Right cardiac atrium (tissue), 5 donors: ENCODE measurements around the gene SLC39A11. TPM values are rescaled to one million over a fixed set of nuclear protein-coding genes. Genes with fewer than 3 reads are reported as not detected.

ENCODE experiments used
- ATAC-seq, 2 donors: fragments of 200-7000 bp; cut with Tn5 transposase; one replicate each; pipeline versions ENCODE4 v1.8.0 to v1.9.1; 2020; ENCODE audit warnings: moderate library complexity in 2 of 2, mild to moderate bottlenecking in 1 of 2
- DNase-seq, 3 donors: peaks; one replicate each; pipeline ENCODE4 v3.0.0-alpha.2; 2020
- H3K27ac ChIP-seq: one replicate; pipeline ENCODE4 v1.5.1; 2013; ENCODE audit warnings: mild to moderate bottlenecking, low read length, control low read depth, moderate library complexity
- H3K27me3 ChIP-seq: one replicate; pipeline ENCODE4 v1.6.1; 2013; ENCODE audit not compliant: control insufficient read depth, insufficient read depth
- H3K4me1 ChIP-seq: one replicate; pipeline ENCODE4 v1.6.1; 2013; ENCODE audit warnings: low read length; ENCODE audit not compliant: control insufficient read depth, insufficient read depth
- H3K4me3 ChIP-seq: one replicate; pipeline ENCODE4 v1.5.1; 2013; ENCODE audit warnings: low read length, control low read depth
- H3K9me3 ChIP-seq: one replicate; pipeline ENCODE4 v1.6.1; 2013; ENCODE audit warnings: low read length; ENCODE audit not compliant: control insufficient read depth
- WGBS: extraction: QIAGEN DNeasy Blood & Tissue Kit; methylation state at CpG from one replicate; pipeline ENCODE4 v1.1.7; 2013; 5-methylcytosine and 5-hydroxymethylcytosine counted together
- intact Hi-C, 4 donors: fragments of 100-400 bp; cut with DNase I; formaldehyde crosslinking; loops; one replicate each; pipeline versions ENCODE4 v1.11.0 to v1.14.0; 2022 to 2023
- polyA plus RNA-seq: library from polyadenylated mRNA; stranded (reverse); fragments of 200-250 nt; gene quantifications from one replicate; pipeline ENCODE4 v1.2.3, GENCODE V29; 2013
- total RNA-seq, 4 donors: library from RNA; stranded (reverse); fragmentation: NEBNext Ultra II Directional; extraction: Animal tissue kit (Norgen Biotek cat#: 25700); gene quantifications; one replicate each; pipeline ENCODE4 v1.2.1, GENCODE V29; 2021
- donor health status: healthy with polysubstance abuse.
- donor health status: DM: no; HTN: yes; CAD: no.
- donor health status: DM: no; HTN: no; CAD: no.
- donor health status: DM: no; HTN: yes; CAD: no; lungs with severe emphysema.
- donor health status: DM: yes; HTN: yes; CAD: no.

SLC39A11 gene
- total and polyA plus RNA-seq, 5 donors = 3.2 to 12.6 (median 9.9) TPM

DNA sequence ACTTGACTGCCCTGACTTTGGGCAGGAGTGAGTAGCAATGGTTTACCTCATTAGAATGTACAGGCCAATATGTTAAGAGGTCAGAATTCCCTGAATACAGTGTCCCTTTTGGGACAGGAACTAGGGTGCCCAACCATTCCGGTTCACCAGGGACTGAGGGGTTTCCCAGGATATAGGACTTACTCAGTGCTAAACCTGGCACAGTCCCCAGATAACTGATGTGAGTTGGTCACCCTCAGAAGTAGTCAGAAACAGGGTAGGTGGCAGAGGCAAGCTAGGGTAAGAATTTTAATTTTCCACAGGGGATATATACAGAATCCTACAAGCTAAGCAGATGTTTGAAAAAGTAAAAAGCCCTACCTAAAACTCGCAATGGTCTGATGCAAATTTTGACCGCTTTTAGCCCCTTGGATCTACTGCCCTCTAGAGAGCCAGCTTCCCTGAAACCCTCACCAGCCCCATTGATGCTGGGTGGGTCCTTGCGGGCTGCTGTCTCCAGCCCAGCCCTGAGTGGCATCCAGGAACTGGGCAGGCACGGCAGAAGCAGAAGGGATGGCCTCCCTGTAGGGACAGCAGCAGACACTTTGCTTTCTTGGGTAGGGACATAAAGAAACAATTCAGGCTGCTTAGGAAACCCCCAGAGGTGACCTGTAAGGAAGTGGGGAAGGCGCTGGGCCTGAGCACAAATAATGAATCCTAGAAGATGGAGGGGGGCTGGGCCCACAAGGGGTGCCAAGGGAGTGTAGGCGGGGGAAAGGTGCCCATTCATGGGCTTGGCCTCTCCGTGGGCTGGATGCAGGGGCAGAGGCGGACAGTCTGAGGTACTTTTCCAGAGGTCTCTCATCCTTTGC, 434.8 kb downstream of the SLC39A11 start:
- WGBS = 89% methylated on average over 9 of the region's 9 CpGs
- H3K9me3 ChIP-seq = no peaks in the 10 kb centered on the region
- intact Hi-C loops = no loop called here

DNA sequence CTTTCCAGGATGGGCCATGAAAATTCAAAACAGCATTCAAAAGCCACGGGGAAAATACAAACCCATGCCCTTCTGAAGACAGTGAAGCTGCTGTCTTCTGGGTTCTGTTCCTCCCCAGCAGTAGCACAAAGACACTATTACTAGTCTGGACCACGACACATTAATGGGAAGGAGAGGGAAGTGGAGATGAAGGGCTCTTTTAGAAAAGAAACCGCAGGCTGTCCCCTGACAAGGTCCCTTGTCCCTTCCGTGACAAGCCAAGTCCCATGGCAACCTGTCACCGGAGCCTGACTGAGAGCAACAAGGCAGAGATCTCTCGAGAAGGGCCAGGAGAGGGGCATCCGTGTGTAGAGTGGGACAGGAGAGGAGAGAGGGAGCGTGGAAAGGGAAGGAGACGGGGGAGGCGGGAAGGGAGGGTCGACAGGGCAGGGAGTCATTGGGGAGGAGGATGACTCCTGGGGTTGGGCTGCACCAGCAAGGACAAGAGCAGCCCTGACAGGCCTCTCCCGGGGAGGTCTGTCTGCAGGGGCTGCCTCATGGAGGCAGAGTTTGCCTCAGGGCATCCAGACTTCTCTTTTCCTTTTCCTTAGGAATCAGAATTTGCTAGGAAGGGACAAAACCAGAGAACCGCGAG, 436.2 kb downstream of the SLC39A11 start:
- Histone ChIP-seq H3K9me3 (no peaks in the 10 kb centered on the region), H3K27ac (no peak overlapping the region), H3K27me3 (no peaks in the 10 kb centered on the region), H3K4me3 (no peak overlapping the region), H3K4me1 (no peaks in the 10 kb centered on the region)
- intact Hi-C loops = no loop called here
- ATAC-seq (no peak), DNase-seq (no peak)
- 81% methylated on average over 14 of the region's 14 CpGs for WGBS

More for the DNA sequence above, 434.8 kb downstream of the SLC39A11 start:
- DNase-seq (no peak), ATAC-seq (no peak)
- no peak overlapping the region for H3K4me3 ChIP-seq
- no peak overlapping the region for H3K27ac ChIP-seq
- no peaks in the 10 kb centered on the region for H3K27me3 ChIP-seq
- no peaks in the 10 kb centered on the region for H3K4me1 ChIP-seq

DNA sequence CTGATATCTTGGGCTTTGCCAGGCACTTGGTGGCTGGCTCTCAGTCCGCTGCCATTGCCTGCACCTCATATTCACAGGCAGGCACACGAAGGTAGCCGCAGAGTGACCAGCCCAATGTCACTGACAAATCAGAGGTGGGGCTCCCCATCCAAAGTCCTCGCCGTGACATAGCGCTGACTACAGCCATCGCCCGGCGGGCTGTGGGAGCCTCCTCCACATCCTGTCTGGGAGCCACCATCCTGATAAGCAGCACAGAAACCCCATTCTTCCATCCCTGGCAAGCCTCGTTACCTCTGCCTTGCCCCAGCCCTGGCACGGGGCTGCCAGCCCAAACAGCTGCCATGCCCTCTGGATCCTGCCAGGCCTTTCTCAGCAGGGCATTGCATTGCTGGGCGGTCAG, 437.8 kb downstream of the SLC39A11 start:
- DNase-seq (no peak), ATAC-seq (no peak)
- Histone ChIP-seq H3K4me3 (no peak overlapping the region), H3K27ac (no peak overlapping the region), H3K9me3 (no peaks in the 10 kb centered on the region), H3K27me3 (no peaks in the 10 kb centered on the region), H3K4me1 (no peaks in the 10 kb centered on the region)
- WGBS = 74% methylated on average over 12 of the region's 12 CpGs
- intact Hi-C loops = no loop called here

DNA sequence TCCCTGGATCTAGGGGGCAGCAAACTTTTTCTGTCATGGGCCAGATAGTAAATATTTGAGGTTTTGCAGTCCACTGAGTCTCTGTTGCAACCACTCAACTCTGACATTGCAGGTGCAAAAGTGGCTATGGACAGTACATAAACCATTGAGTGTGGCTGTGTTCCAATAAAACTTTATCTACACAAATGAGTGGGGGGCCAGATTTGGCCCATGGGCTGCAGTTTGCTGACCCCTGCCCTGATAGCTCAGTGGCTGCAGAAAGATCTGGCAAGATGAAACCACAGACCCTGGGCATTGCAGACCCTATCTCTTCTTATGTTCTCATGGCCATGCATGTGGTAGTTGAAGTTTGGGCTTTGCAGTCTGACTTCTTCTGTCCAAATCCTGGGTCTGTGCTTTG, 440.5 kb downstream of the SLC39A11 start:
- Histone ChIP-seq H3K4me1 (no peaks in the 10 kb centered on the region), H3K9me3 (no peaks in the 10 kb centered on the region), H3K4me3 (no peak overlapping the region), H3K27me3 (no peaks in the 10 kb centered on the region), H3K27ac (no peak overlapping the region)
- ATAC-seq (no peak), DNase-seq (no peak)
- intact Hi-C loops = no loop called here

DNA sequence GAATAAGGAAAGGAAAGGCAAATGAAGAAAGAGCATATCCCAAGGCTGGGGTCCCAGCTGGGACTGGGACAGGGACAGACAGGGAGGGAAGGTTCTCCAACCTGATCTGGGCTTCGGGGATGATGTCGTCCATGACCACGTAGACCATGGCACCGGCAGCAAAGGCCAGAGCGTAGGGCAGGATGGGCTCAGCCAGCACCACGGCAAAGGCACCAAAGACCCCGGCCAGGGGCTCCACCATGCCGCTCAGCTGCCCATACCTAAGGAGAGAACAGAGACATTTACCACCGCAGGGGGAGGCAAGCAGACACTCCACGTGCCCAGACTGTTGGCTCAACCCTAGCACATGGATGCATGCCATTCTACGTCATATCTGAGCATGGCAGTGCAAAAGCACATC, 443.8 kb downstream of the SLC39A11 start:
- H3K27ac ChIP-seq = no peak overlapping the region
- no peaks in the 10 kb centered on the region for H3K4me1 ChIP-seq
- no peaks in the 10 kb centered on the region for H3K9me3 ChIP-seq
- intact Hi-C loops = no loop called here
- no peak overlapping the region for H3K4me3 ChIP-seq
- DNase-seq = no peak
- WGBS = 96% methylated on average over 11 of the region's 11 CpGs
- ATAC-seq = peak in 1 of 2 donors; percentile 22
- H3K27me3 ChIP-seq = no peaks in the 10 kb centered on the region

DNA sequence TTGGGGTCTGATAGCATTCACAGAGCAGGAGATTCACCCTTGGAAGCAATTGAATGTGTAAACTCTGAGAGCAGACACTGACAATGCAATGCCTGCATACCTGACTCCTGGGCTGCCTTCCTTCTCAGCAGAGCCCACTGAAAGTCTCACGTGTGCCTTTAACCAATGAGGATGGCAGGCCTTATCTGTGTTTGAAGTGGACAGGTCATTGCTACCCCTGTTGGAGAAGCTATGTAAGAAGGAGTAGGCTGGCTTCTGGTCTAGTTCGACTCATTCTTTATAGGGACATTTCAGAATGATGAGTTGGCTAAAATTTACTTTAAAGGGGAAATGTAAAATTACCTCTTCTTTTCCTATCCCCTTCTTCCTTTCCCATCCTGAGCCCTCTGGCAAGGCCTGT, 446.3 kb downstream of the SLC39A11 start:
- Histone ChIP-seq H3K9me3 (no peaks in the 10 kb centered on the region), H3K4me1 (no peaks in the 10 kb centered on the region), H3K27ac (no peak overlapping the region), H3K4me3 (no peak overlapping the region), H3K27me3 (no peaks in the 10 kb centered on the region)
- intact Hi-C loops = no loop called here
- ATAC-seq (no peak), DNase-seq (no peak)
- 52% methylated on average over 2 of the region's 2 CpGs for WGBS

DNA sequence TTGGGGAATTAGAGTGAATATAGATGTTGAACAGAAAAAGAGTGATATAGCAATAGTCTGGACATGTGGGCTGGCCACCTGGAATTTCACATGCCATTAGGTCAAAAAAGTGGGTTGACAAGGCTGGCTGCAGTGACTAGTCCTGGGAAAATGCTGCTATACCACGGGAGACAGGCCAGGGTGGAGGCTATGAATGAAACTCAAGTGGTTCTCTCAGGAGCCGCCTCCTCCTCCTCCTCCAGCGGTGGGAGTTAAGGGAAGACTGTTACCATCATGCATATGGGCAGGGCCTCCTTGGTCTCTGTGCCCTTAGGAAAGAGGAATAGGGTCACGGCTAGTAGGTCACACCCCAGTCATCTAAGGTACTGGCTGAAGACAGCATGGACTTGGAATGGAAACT, 448.0 kb downstream of the SLC39A11 start:
- WGBS = 88% methylated on average over 4 of the region's 4 CpGs
- no peak for ATAC-seq
- intact Hi-C loops = no loop called here
- no peaks in the 10 kb centered on the region for H3K4me1 ChIP-seq
- no peaks in the 10 kb centered on the region for H3K9me3 ChIP-seq
- no peak overlapping the region for H3K27ac ChIP-seq
- H3K4me3 ChIP-seq = no peak overlapping the region
- H3K27me3 ChIP-seq = no peaks in the 10 kb centered on the region
- no peak for DNase-seq

DNA sequence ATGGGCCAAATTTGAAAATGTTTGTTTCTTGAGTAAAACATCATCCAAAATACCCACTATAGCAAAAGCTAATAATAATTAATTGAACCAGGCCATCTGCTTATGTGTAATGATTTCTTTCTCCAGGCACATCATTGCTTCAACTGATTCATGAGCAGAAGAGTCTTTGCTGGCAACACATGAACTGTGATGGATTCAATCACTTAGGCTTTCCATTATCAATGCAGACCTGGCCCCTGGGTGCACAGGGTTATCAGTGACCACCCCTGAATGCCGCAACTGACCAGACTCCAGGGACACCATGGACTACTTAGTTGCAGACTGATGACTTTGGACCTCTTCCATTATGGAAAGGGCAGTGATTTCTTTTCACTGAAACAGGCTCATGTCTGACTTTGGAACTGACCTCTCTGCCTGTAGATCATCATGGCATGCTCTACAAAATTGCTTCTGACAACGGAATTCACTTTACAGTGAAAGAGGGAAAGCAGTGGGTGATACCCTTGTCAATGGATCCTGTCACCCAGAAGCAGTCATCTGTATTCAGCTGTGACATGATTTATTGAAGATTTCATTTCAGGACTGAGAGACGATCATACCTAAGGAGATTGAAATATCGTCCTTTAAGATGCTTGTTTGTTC, 448.8 kb downstream of the SLC39A11 start:
- intact Hi-C loops = no loop called here
- Histone ChIP-seq H3K27me3 (no peaks in the 10 kb centered on the region), H3K4me1 (no peaks in the 10 kb centered on the region), H3K27ac (no peak overlapping the region), H3K4me3 (no peak overlapping the region), H3K9me3 (no peaks in the 10 kb centered on the region)
- no peak for DNase-seq
- 61% methylated on average over 4 of the region's 4 CpGs for WGBS
- ATAC-seq = no peak

DNA sequence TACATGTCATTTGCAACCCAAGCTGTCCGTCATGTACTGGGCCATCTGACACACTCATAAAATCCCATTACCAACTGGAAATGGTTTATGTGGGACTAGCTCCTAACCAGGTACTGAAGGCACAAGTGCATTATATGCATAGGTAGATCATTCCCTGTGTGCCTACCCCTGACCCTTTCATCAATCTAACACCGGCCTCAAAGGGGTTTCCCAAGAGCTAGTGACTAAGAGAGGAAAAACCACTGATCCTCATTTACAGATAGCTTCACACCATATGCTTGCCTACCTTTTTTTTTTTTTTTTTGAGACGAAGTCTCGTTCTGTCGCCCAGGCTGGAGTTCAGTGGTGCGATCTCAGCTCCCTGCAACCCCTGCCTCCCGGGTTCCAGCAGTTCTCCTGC, 449.8 kb downstream of the SLC39A11 start:
- H3K4me3 ChIP-seq = no peak overlapping the region
- intact Hi-C loops = no loop called here
- DNase-seq = no peak
- no peak overlapping the region for H3K27ac ChIP-seq
- no peak for ATAC-seq
- H3K4me1 ChIP-seq = no peaks in the 10 kb centered on the region
- H3K9me3 ChIP-seq = no peaks in the 10 kb centered on the region
- no peaks in the 10 kb centered on the region for H3K27me3 ChIP-seq
- WGBS = 95% methylated on average over 7 of the region's 7 CpGs

DNA sequence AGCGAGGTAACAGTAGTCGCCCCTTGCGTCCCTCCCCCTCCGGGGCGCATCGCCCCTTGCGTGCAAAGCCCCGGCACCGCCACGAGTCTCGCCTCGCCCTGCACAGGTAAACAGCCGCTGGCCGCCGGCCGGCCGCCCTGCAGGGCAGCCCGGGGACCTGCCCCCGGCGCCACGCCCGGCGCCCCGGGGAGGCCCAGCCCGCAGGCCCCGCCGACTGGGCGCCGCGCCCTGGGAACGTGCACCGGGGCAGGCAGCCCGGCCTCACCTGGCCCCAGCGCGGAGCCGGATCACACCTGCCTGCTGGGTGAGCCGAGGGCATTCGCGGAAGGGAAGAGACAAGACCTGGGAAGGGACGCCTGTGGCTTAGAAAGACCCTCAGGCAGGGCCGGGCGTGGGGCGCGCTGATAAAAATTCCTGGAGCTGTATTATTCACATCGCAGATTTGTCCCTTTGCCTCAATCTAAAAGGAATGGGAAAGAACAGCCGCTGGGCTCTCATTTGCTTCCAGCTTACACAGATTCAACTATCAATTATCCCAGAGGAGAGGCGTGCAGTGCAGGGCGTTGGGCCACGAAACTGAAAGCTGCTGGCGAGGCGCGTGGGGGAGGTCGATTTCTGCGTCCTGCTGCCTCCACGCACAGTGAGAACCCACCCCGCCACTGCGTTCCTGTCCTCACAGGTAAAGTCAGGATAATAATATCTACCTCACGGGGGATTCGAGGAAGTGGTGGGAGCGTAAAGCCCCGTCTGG, 451.9 kb downstream of the SLC39A11 start:
- no peaks in the 10 kb centered on the region for H3K4me1 ChIP-seq
- H3K9me3 ChIP-seq = no peaks in the 10 kb centered on the region
- no peak for DNase-seq
- 30% methylated on average over 61 of the region's 61 CpGs for WGBS
- no peak overlapping the region for H3K4me3 ChIP-seq
- peak in 1 of 2 donors; percentile 58 for ATAC-seq
- H3K27ac ChIP-seq = no peak overlapping the region
- intact Hi-C loops = no loop called here
- H3K27me3 ChIP-seq = no peaks in the 10 kb centered on the region

DNA sequence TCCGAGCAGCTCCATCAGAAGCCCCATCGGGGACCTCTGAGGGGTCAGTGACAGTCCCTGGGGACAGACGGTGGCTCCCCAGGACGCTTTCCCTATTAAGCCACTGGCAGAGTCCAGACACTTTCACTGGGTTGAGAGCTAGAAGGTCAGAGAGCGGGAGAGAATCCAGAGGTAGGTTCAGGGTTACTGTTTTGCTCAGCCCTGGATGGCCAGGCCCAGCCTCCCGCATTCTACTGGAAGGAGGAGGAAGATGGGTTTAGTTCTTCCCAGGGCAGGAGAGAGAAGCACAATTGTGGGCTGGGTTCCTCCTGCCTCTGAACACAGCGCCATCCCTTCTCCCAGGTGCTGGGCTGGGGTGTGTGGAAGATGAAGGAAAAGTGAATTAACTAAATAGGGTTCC, 452.8 kb downstream of the SLC39A11 start:
- DNase-seq (no peak), ATAC-seq (no peak)
- Histone ChIP-seq H3K4me3 (no peak overlapping the region), H3K9me3 (no peaks in the 10 kb centered on the region), H3K27me3 (no peaks in the 10 kb centered on the region), H3K4me1 (no peaks in the 10 kb centered on the region), H3K27ac (no peak overlapping the region)
- WGBS = 89% methylated on average over 7 of the region's 7 CpGs
- intact Hi-C loops = no loop called here
